B cell (primary cell): ENCODE results near the gene GPR137.

Source experiments
- CTCF ChIP-seq: fragments of 200-600 bp; IDR thresholded peaks from one replicate; pipeline ENCODE4 v1.8.0; 2022; ENCODE audit warnings: antibody characterized with exemption, mild to moderate bottlenecking
- EZH2 ChIP-seq: IDR thresholded peaks from 2 replicates; pipeline ENCODE4 v1.6.1; 2012; ENCODE audit warnings: borderline replicate concordance, low read depth, mild to moderate bottlenecking, moderate library complexity, low read length; ENCODE audit not compliant: insufficient read depth, poor library complexity, severe bottlenecking

- TF ChIP-seq CTCF (no peak), EZH2 (no peak)
Observed at GRCh38 chr11:64266339-64266738, 19.3 kb upstream of the GPR137 start.
